ENCODE measurements around the gene APOBR.

Gene APOBR

GRCh38 chr16:28527985-28528384, 33.5 kb downstream of the APOBR start:
- Histone ChIP-seq H3K27ac (ENCODE audit: low read depth in 2 of 2, low read length in 2 of 2) (no peak overlapping the region), H3K9me3 (ENCODE audit: control insufficient read depth in 2 of 2, low read length in 2 of 2) (no peaks in the 10 kb centered on the region), H3K4me1 (ENCODE audit: control insufficient read depth in 2 of 2, insufficient read depth in 2 of 2, low read length in 2 of 2) (peaks cover 6 to 31% of the 10 kb centered on the region in 2 donors), H3K9ac (ENCODE audit: low read depth in 1 of 2, low read length in 2 of 2) (no peak overlapping the region), H3K4me3 (ENCODE audit: low read length in 2 of 2) (no peak overlapping the region), H3K36me3 (ENCODE audit: control insufficient read depth in 2 of 2, insufficient read depth in 2 of 2, low read length in 2 of 2) (no peaks in the 10 kb centered on the region), H3K27me3 (ENCODE audit: control insufficient read depth in 2 of 2, insufficient read depth in 2 of 2, low read length in 2 of 2) (no peaks in the 10 kb centered on the region)

- H3K27ac ChIP-seq (ENCODE audit: low read depth in 2 of 2, low read length in 2 of 2) = no peak overlapping the region
- no peaks in the 10 kb centered on the region for H3K9me3 ChIP-seq (ENCODE audit: control insufficient read depth in 2 of 2, low read length in 2 of 2)
- H3K36me3 ChIP-seq (ENCODE audit: control insufficient read depth in 2 of 2, insufficient read depth in 2 of 2, low read length in 2 of 2) = no peaks in the 10 kb centered on the region
- no peak overlapping the region for H3K4me3 ChIP-seq (ENCODE audit: low read length in 2 of 2)
- no peaks in the 10 kb centered on the region for H3K27me3 ChIP-seq (ENCODE audit: control insufficient read depth in 2 of 2, insufficient read depth in 2 of 2, low read length in 2 of 2)
- H3K4me1 ChIP-seq (ENCODE audit: control insufficient read depth in 2 of 2, insufficient read depth in 2 of 2, low read length in 2 of 2) = peaks cover 7 to 32% of the 10 kb centered on the region in 2 donors
- H3K9ac ChIP-seq (ENCODE audit: low read depth in 1 of 2, low read length in 2 of 2) = no peak overlapping the region
Measured at GRCh38 chr16:28528463-28528867, 34.0 kb downstream of the APOBR start.

- no peaks in the 10 kb centered on the region for H3K9me3 ChIP-seq (ENCODE audit: control insufficient read depth in 2 of 2, low read length in 2 of 2)
- H3K27ac ChIP-seq (ENCODE audit: low read depth in 2 of 2, low read length in 2 of 2) = no peak overlapping the region
- H3K27me3 ChIP-seq (ENCODE audit: control insufficient read depth in 2 of 2, insufficient read depth in 2 of 2, low read length in 2 of 2) = no peaks in the 10 kb centered on the region
- peaks cover 7 to 32% of the 10 kb centered on the region in 2 donors for H3K4me1 ChIP-seq (ENCODE audit: control insufficient read depth in 2 of 2, insufficient read depth in 2 of 2, low read length in 2 of 2)
- H3K9ac ChIP-seq (ENCODE audit: low read depth in 1 of 2, low read length in 2 of 2) = no peak overlapping the region
- H3K36me3 ChIP-seq (ENCODE audit: control insufficient read depth in 2 of 2, insufficient read depth in 2 of 2, low read length in 2 of 2) = no peaks in the 10 kb centered on the region
- no peak overlapping the region for H3K4me3 ChIP-seq (ENCODE audit: low read length in 2 of 2)
Measured at GRCh38 chr16:28529124-28529523, 34.7 kb downstream of the APOBR start.

- Histone ChIP-seq H3K4me3 (ENCODE audit: low read length in 2 of 2) (peak overlapping the region in 1 of 2 donors; percentile 34), H3K27ac (ENCODE audit: low read depth in 2 of 2, low read length in 2 of 2) (peak overlapping the region; percentile 59 to 77), H3K27me3 (ENCODE audit: control insufficient read depth in 2 of 2, insufficient read depth in 2 of 2, low read length in 2 of 2) (no peaks in the 10 kb centered on the region), H3K9ac (ENCODE audit: low read depth in 1 of 2, low read length in 2 of 2) (no peak overlapping the region), H3K9me3 (ENCODE audit: control insufficient read depth in 2 of 2, low read length in 2 of 2) (no peaks in the 10 kb centered on the region), H3K36me3 (ENCODE audit: control insufficient read depth in 2 of 2, insufficient read depth in 2 of 2, low read length in 2 of 2) (peaks cover 0 to 2% of the 10 kb centered on the region in 2 donors), H3K4me1 (ENCODE audit: control insufficient read depth in 2 of 2, insufficient read depth in 2 of 2, low read length in 2 of 2) (peaks cover 7 to 21% of the 10 kb centered on the region in 2 donors)
Measured at GRCh38 chr16:28531777-28532744, 37.6 kb downstream of the APOBR start.

- Histone ChIP-seq H3K9me3 (ENCODE audit: control insufficient read depth in 2 of 2, low read length in 2 of 2) (no peaks in the 10 kb centered on the region), H3K4me3 (ENCODE audit: low read length in 2 of 2) (no peak overlapping the region), H3K36me3 (ENCODE audit: control insufficient read depth in 2 of 2, insufficient read depth in 2 of 2, low read length in 2 of 2) (peaks cover 0 to 5% of the 10 kb centered on the region in 2 donors), H3K27ac (ENCODE audit: low read depth in 2 of 2, low read length in 2 of 2) (peak overlapping the region; percentile 59 to 77), H3K27me3 (ENCODE audit: control insufficient read depth in 2 of 2, insufficient read depth in 2 of 2, low read length in 2 of 2) (no peaks in the 10 kb centered on the region), H3K4me1 (ENCODE audit: control insufficient read depth in 2 of 2, insufficient read depth in 2 of 2, low read length in 2 of 2) (peaks cover 12 to 28% of the 10 kb centered on the region in 2 donors), H3K9ac (ENCODE audit: low read depth in 1 of 2, low read length in 2 of 2) (no peak overlapping the region)
Measured at GRCh38 chr16:28532940-28533647, 38.7 kb downstream of the APOBR start.

- Histone ChIP-seq H3K4me3 (ENCODE audit: low read length in 2 of 2) (peak overlapping the region in 1 of 2 donors; percentile 7), H3K9ac (ENCODE audit: low read depth in 1 of 2, low read length in 2 of 2) (no peak overlapping the region), H3K4me1 (ENCODE audit: control insufficient read depth in 2 of 2, insufficient read depth in 2 of 2, low read length in 2 of 2) (peaks cover 20 to 32% of the 10 kb centered on the region in 2 donors), H3K9me3 (ENCODE audit: control insufficient read depth in 2 of 2, low read length in 2 of 2) (no peaks in the 10 kb centered on the region), H3K36me3 (ENCODE audit: control insufficient read depth in 2 of 2, insufficient read depth in 2 of 2, low read length in 2 of 2) (peaks cover 0 to 5% of the 10 kb centered on the region in 2 donors), H3K27me3 (ENCODE audit: control insufficient read depth in 2 of 2, insufficient read depth in 2 of 2, low read length in 2 of 2) (no peaks in the 10 kb centered on the region), H3K27ac (ENCODE audit: low read depth in 2 of 2, low read length in 2 of 2) (peak overlapping the region; percentile 2 to 23)
Measured at GRCh38 chr16:28534542-28535373, 40.3 kb downstream of the APOBR start.

GRCh38 chr16:28537076-28537475, 42.6 kb downstream of the APOBR start:
- Histone ChIP-seq H3K27ac (ENCODE audit: low read depth in 2 of 2, low read length in 2 of 2) (peak overlapping the region; percentile 89 to 93), H3K27me3 (ENCODE audit: control insufficient read depth in 2 of 2, insufficient read depth in 2 of 2, low read length in 2 of 2) (no peaks in the 10 kb centered on the region), H3K9ac (ENCODE audit: low read depth in 1 of 2, low read length in 2 of 2) (peak overlapping the region; percentile 89 to 90), H3K9me3 (ENCODE audit: control insufficient read depth in 2 of 2, low read length in 2 of 2) (no peaks in the 10 kb centered on the region), H3K36me3 (ENCODE audit: control insufficient read depth in 2 of 2, insufficient read depth in 2 of 2, low read length in 2 of 2) (peaks cover 0 to 5% of the 10 kb centered on the region in 2 donors), H3K4me3 (ENCODE audit: low read length in 2 of 2) (peak overlapping the region; percentile 70 to 78), H3K4me1 (ENCODE audit: control insufficient read depth in 2 of 2, insufficient read depth in 2 of 2, low read length in 2 of 2) (peaks cover 20 to 36% of the 10 kb centered on the region in 2 donors)

- peaks cover 18 to 33% of the 10 kb centered on the region in 2 donors for H3K4me1 ChIP-seq (ENCODE audit: control insufficient read depth in 2 of 2, insufficient read depth in 2 of 2, low read length in 2 of 2)
- peak overlapping the region; percentile 89 to 90 for H3K9ac ChIP-seq (ENCODE audit: low read depth in 1 of 2, low read length in 2 of 2)
- peak overlapping the region; percentile 89 to 93 for H3K27ac ChIP-seq (ENCODE audit: low read depth in 2 of 2, low read length in 2 of 2)
- no peaks in the 10 kb centered on the region for H3K27me3 ChIP-seq (ENCODE audit: control insufficient read depth in 2 of 2, insufficient read depth in 2 of 2, low read length in 2 of 2)
- no peaks in the 10 kb centered on the region for H3K9me3 ChIP-seq (ENCODE audit: control insufficient read depth in 2 of 2, low read length in 2 of 2)
- peaks cover 0 to 5% of the 10 kb centered on the region in 2 donors for H3K36me3 ChIP-seq (ENCODE audit: control insufficient read depth in 2 of 2, insufficient read depth in 2 of 2, low read length in 2 of 2)
- peak overlapping the region; percentile 70 to 78 for H3K4me3 ChIP-seq (ENCODE audit: low read length in 2 of 2)
Measured at GRCh38 chr16:28537964-28538732, 43.7 kb downstream of the APOBR start.

All from mucosa of rectum (tissue), 2 donors.